GM18520 (cell line): ENCODE results near the gene PADI1.

Experiments used
- ATAC-seq: cut with Tn5 transposase; IDR thresholded peaks from one replicate; pipeline ENCODE4 v1.9.1; 2021; ENCODE audit not compliant: unreplicated experiment

PADI1 gene

DNA sequence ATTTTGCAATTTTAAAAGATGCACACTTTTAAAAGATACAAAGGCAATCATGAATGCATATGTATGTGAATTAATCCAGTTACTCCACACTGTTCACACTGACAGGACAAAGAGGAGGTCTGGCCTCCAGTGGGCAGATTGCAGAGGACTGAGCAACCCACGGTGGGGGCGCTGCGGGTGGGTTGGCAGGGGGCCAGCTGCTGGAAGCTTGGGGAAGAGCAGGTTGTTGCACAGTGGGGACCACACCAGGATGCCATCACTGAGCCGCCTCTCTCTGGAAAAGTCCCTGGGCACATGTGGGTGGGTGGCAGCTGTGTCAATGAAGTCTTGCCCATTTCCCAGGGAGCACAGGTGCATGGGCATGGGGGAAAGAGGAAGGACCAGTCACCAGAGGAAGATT is 90.4 kb downstream of the PADI1 start:
- no peak for ATAC-seq
